ENCODE results near the gene PHYKPL. TPM values are rescaled to one million over a fixed set of nuclear protein-coding genes. Genes with fewer than 3 reads are reported as not detected.
"Not testable (repeated sequence)": the region's sequence is repeated elsewhere in the genome, so short reads cannot be mapped to it uniquely, and the experiment has no call there.

The PHYKPL gene
- total RNA-seq, 2 experiments from 2014 or later, result 106 to 112 TPM

DNA sequence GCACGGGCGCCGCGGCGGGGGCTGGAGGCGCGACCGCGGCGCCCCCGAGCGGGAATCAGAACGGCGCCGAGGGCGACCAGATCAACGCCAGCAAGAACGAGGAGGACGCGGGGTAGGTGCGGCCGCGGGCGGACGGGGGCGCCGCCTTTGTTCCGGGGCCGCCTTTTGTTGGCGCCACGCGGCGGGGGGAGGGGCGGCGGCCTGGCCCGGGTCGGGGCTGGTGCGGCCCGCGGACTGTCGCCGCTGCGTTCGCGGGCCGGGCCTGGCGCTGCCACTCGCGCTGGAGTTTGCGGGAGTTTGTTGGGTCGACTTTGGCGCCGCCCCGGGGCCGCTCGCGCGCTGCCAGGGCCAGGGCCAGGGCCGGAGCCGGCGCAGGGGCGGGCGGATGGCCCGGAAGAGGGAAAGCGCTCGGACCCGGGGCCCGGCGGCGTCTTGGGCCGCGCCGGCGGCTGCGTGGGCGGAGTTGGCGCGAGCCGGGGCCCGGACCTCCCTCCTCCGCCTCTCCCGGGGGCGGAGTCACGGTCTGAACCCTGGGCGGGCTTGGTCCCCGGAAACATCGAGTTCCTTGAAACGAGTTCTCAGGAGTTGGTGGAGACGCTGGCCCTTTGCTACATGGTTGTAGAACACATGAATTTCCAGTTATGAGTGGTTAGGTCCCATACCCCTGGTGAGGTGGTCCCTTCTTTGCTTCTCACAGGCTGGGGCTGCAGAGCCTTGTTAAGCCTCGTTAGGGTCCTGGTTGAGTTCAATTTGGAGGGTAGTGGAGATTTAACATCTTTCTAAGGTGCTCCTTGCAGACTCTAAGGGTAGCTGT lies 27.5 kb downstream of the PHYKPL start:
- H3K4me3 Mint-ChIP-seq, result peak overlapping the region; percentile 98
- peaks cover 2% of the 10 kb centered on the region for H3K27me3 Mint-ChIP-seq
- no peaks in the 10 kb centered on the region for H3K9me3 Mint-ChIP-seq
- ChIA-PET CTCF (interaction anchor here (0.6 to 1.5 kb wide), 9 partner anchors 27 to 815 kb away, joined by 3 to 7 read pairs (median 3); partner anchors contain the start of genes NHP2 and PHYKPL), POLR2A (interaction anchor here (0.5 to 12.2 kb wide), 34 partner anchors 10 to 1671 kb away, joined by 3 to 120 read pairs (median 6); partner anchors contain the start of genes B4GALT7, CLK4, DDX41 and HNRNPH1)
- peak; percentile 81 for DNase-seq
- H3K4me1 Mint-ChIP-seq, result peaks cover 43% of the 10 kb centered on the region
- H3K27ac Mint-ChIP-seq, result peak overlapping the region; percentile 70
- peaks cover 50% of the 10 kb centered on the region for H3K36me3 Mint-ChIP-seq (ENCODE audit: low read depth)

DNA sequence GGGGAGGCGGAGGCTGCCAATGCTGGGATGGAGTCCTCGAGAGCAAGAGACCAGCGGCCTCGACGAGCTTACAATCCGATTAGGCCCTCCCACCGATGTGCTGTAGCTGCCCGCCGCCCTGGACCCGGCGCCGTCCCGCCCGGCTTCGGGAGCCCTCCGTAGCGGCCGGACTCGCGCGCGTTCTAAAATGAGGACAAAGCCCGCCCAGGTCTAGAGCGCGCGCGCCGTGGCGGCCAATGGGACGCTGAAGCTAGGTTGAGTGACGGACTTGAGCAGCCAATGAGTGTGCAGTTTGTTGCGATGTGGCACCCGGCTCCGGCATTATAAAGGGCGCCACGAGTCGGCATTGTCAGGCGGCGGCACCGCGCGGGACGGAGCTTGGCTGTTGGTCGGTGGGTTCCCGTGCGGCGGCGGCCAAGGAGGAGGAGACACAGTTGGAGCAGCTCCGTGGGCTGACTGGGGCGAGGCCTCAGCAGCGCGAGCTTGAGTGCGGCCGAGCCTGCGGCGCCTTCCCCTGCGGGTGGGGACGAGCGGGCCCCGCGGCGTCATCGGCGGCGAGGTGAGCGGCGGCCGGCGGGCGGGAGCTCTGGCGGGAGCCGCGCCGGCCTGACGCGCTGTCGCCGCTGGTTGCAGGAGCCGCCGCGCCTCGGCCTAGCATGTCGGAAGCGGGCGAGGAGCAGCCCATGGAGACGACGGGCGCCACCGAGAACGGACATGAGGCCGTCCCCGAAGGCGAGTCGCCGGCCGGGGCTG lies 28.2 kb downstream of the PHYKPL start, which contains the start of gene HNRNPAB:
Gene HNRNPAB (plus strand): TSS at position 352 of the 753 bp plus-strand sequence. CDS start 305 bp downstream, at position 657.
- peaks cover 2% of the 10 kb centered on the region for H3K27me3 Mint-ChIP-seq
- no peaks in the 10 kb centered on the region for H3K9me3 Mint-ChIP-seq
- H3K27ac Mint-ChIP-seq, result peak within 1 kb of the TSS; percentile 98
- H3K4me3 Mint-ChIP-seq, result peak within 1 kb of the TSS; percentile 98
- DNase-seq, result peak; percentile 95
- peaks cover 38% of the 10 kb centered on the region for H3K4me1 Mint-ChIP-seq
- ChIA-PET POLR2A (interaction anchor here (0.6 to 4.6 kb wide), 35 partner anchors 9 to 1767 kb away, joined by 3 to 87 read pairs (median 5); partner anchors contain the start of genes B4GALT7, CLK4, DDX41 and HNRNPH1), CTCF (interaction anchor here (0.6 to 1.5 kb wide), 7 partner anchors 23 to 598 kb away, joined by 3 to 7 read pairs (median 4); partner anchors contain the start of genes NHP2 and PHYKPL)
- H3K36me3 Mint-ChIP-seq (ENCODE audit: low read depth), result peaks cover 42% of the 10 kb centered on the region

DNA sequence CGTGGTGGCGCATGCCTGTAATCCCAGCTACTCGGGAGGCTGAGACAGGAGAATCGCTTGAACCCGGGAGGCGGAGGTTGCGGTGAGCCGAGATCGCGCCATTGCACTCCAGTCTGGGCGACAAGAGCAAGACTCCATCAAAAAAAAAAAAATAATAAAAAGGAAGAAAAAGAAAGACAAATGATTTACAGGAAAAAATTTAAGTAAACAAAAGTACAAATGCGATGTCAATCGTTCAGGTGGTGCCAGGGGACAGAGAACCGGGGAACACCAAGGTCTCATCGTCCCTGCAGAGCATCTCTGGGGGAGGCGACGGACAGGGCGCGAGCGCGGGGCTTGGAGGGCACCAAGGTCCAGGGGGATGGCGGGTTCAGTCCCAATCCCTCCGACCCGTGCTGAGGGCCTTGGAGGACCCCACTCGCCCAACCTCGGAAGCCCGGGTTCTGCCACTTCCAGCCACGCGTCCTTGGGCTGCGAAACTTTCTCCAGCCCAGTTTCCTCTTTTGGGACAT lies 28.9 kb downstream of the PHYKPL start:
- Mint-ChIP-seq H3K27ac (peak overlapping the region; percentile 98), H3K9me3 (no peaks in the 10 kb centered on the region), H3K27me3 (peaks cover 2% of the 10 kb centered on the region), H3K4me1 (peaks cover 34% of the 10 kb centered on the region), H3K4me3 (peak overlapping the region; percentile 98), H3K36me3 (ENCODE audit: low read depth) (peaks cover 36% of the 10 kb centered on the region)
- DNase-seq, result no peak
- ChIA-PET CTCF (interaction anchor here (0.8 to 1.5 kb wide), 5 partner anchors 24 to 598 kb away, joined by 3 to 7 read pairs (median 4); partner anchors contain the start of genes NHP2 and PHYKPL), POLR2A (interaction anchor here (0.6 to 4.6 kb wide), 32 partner anchors 9 to 1767 kb away, joined by 3 to 87 read pairs (median 6); partner anchors contain the start of genes B4GALT7, CLK4, HNRNPH1 and MAML1)

DNA sequence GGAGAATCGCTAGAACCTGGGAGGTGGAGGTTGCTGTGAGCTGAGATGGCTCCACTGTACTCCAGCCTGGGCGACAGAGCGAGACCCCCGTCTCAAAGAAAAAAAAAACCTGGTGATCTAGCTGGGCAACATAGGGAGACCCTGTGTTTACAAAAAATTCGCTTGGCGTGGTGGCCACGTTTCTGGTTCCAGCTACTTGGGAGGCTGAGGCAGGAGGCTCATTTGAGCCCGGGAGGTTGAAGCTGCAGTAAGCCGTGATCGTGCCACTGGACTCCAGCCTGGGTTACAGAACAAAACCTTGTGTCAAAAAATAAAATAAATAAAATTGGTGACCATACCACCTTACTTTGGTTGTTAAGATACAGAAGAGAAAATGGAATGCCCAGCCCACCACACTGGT lies 30.1 kb downstream of the PHYKPL start:
- POLR2A ChIA-PET, result interaction anchor here (0.7 to 1.2 kb wide), 2 partner anchors 8 to 30 kb away, joined by 3 to 4 read pairs; partner anchors contain the start of gene PHYKPL
- no peaks in the 10 kb centered on the region for H3K9me3 Mint-ChIP-seq
- H3K27me3 Mint-ChIP-seq, result peaks cover 2% of the 10 kb centered on the region
- H3K27ac Mint-ChIP-seq, result no peak overlapping the region
- peaks cover 26% of the 10 kb centered on the region for H3K4me1 Mint-ChIP-seq
- no peak for DNase-seq
- CTCF ChIA-PET, result no interaction called here
- H3K36me3 Mint-ChIP-seq (ENCODE audit: low read depth), result peaks cover 26% of the 10 kb centered on the region
- H3K4me3 Mint-ChIP-seq, result peak overlapping the region; percentile 39

DNA sequence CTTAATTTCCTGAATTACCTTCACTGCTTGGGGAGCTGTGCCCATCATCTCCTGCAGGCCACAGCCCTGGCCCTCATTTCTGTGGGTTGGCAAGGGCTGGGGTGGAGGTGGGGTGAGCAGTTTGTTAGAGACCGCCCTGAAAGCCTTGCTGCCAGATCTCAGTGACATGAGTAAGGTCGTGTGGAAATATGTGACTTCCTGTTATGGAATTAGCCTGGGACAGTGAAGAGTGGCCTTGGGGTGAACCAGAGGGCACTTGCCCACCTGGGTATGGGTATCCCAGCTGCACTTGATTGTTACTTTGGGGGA lies 30.7 kb downstream of the PHYKPL start:
- no peak overlapping the region for H3K27ac Mint-ChIP-seq
- no peaks in the 10 kb centered on the region for H3K9me3 Mint-ChIP-seq
- ChIA-PET POLR2A (interaction anchor here (1.0 to 1.2 kb wide), 3 partner anchors 9 to 15 kb away, joined by 3 read pairs; no protein-coding TSS in a partner anchor), CTCF (no interaction called here)
- peaks cover 20% of the 10 kb centered on the region for H3K4me1 Mint-ChIP-seq
- no peak overlapping the region for H3K4me3 Mint-ChIP-seq
- peaks cover 2% of the 10 kb centered on the region for H3K27me3 Mint-ChIP-seq
- H3K36me3 Mint-ChIP-seq (ENCODE audit: low read depth), result peaks cover 19% of the 10 kb centered on the region
- DNase-seq, result no peak

DNA sequence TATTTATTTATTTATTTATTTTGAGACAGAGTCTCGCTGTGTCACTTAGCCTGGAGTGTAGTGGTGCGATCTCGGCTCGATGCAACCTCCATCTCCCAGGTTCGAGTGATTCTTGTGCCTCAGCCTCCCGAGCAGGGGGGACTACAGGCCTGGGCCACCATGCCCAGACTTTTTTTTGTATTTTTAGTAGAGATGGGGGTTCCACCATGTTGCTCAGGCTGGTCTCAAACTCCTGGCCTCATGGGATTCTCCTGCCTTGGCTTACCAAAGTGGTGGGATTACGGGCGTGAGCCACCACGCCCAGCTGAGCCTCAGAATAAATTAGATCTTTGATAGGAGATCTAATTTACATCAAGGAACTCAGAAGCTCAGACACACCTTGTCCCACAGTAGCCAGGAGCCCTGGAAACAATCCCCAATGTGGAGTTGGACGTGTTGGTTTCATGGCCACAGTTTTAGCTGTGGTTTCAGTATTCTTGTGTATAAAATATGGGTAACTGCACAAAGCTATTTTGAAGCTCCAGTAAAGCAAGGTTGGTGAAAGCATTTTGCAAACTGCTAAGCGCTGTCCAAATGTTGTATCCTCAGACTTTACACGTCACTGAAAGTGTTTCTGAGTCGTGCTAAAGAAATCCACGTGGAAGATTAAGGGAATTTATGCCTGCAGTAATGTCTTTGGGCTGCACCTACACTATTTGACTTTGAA lies 31.2 kb downstream of the PHYKPL start:
- Mint-ChIP-seq H3K36me3 (ENCODE audit: low read depth) (peaks cover 14% of the 10 kb centered on the region), H3K4me1 (peaks cover 15% of the 10 kb centered on the region), H3K27ac (no peak overlapping the region), H3K4me3 (no peak overlapping the region), H3K27me3 (peaks cover 2% of the 10 kb centered on the region), H3K9me3 (no peaks in the 10 kb centered on the region)
- DNase-seq, result no peak
- ChIA-PET CTCF (no interaction called here), POLR2A (interaction anchor here (1.0 to 1.7 kb wide), 4 partner anchors 8 to 15 kb away, joined by 3 read pairs; no protein-coding TSS in a partner anchor)

DNA sequence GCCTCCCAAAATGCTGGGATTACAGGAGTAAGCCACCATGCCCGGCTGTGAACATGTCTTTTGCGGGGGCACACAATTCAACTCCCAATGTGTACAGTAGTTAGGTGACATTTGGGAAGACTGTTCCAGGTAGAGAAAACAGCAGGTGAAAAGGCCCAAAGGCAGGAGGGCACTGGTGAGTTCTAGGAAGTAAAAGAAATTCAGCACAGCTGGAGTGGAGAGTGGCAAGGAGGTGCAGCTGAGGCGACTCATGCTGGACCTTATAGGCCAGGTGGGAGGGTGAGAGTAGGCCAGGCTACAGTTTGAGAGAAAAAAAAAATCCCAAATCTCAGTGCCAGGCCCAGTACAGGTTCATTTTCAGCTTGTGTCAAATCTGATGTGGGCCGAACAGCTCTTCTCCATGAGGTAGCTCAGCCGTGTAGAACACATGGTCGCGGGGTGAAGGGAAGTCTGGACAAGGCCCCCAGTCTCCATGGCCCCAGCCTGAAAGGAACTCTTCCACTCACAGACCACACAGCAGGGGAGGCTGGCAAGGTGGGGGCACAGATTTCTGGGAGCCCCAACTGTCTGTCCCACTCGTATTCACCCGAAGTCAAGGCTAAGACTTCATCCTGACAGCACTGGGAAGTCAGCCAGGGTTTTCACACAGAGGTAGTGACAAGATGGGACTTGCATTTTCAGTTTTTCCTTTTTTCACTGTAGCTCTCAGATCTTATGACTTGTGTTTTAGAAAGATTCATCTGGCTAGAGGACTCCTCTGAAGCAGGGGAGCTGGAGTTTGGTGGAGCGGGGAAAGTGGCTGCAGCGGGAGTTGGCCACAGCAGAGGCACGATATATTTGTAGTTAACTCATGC lies 32.8 kb downstream of the PHYKPL start:
- DNase-seq, result no peak
- no peak overlapping the region for H3K4me3 Mint-ChIP-seq
- peaks cover 3% of the 10 kb centered on the region for H3K36me3 Mint-ChIP-seq (ENCODE audit: low read depth)
- no peak overlapping the region for H3K27ac Mint-ChIP-seq
- ChIA-PET CTCF (no interaction called here), POLR2A (interaction anchor here (1.7 kb wide), 1 partner anchor 9 kb away, joined by 3 read pairs; no protein-coding TSS in a partner anchor)
- no peaks in the 10 kb centered on the region for H3K9me3 Mint-ChIP-seq
- H3K27me3 Mint-ChIP-seq, result peaks cover 5% of the 10 kb centered on the region
- peaks cover 6% of the 10 kb centered on the region for H3K4me1 Mint-ChIP-seq

DNA sequence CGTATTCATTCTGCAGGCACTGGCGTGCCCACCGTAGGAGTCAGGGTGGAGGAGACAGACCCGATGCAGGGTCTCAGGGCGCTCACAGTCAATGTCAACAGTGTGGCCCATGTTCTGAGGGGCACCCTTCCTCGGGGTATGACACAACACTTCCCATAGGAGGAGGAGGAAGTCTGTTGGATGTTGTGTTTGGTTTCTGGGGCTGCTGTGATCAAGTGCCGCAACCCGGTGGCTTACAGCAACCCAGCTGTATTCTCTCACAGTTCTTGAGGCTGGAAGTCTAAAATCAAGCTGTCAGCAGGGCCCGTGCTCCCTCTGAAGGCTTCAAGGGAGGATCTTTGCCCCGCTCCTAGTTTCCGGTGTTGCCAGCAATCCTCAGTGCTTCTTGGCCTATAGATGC lies 33.9 kb downstream of the PHYKPL start:
- POLR2A ChIA-PET, result no interaction called here
- Mint-ChIP-seq H3K27ac (no peak overlapping the region), H3K27me3 (peaks cover 11% of the 10 kb centered on the region), H3K36me3 (ENCODE audit: low read depth) (no peaks in the 10 kb centered on the region), H3K4me3 (no peak overlapping the region), H3K4me1 (peaks cover 10% of the 10 kb centered on the region), H3K9me3 (no peaks in the 10 kb centered on the region)
- CTCF ChIA-PET, result no interaction called here
- no peak for DNase-seq

DNA sequence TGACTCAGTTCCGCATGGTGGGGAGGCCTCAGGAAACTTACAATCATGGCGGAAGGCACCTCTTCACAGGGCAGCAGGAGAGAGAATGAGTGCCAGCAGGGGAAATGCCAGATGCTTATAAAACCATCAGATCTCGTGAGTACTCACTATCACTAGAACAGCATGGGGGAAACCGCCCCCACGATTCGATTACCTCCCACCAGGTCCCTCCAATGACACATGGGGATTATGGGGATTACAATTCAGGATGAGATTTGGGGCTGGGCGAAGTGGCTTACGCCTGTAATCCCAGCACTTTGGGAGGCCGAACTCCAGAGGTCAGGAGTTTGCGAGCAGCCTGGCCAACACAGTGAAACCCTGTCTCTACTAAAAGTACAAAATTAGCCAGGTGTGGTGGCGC lies 34.5 kb downstream of the PHYKPL start:
- H3K4me3 Mint-ChIP-seq; POLR2A ChIA-PET; H3K9me3 Mint-ChIP-seq; CTCF ChIA-PET; DNase-seq; H3K27ac Mint-ChIP-seq; H3K36me3 Mint-ChIP-seq (ENCODE audit: low read depth): not testable (repeated sequence)
- peaks cover 14% of the 10 kb centered on the region for H3K4me1 Mint-ChIP-seq
- H3K27me3 Mint-ChIP-seq, result peaks cover 15% of the 10 kb centered on the region

DNA sequence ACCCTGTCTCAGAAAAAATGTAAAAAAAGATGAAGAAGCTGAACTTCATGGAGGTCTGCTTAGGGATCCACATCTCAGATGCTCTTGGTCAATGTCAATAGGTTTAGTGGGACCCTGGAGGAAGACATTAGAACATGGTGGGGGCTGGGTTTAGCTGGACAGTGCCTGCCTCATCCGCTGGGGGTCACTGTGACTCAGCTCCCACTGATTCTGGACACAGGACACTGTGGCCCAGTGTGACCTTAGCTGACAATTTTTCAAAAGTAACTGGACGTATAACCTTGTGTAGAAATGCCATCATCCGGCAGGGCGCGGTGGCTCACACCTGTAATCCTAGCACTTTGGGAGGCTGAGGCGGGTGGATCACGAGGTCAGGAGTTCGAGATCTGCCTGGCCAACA lies 35.6 kb downstream of the PHYKPL start:
- ChIA-PET CTCF (no interaction called here), POLR2A (interaction anchor here (0.8 kb wide), 1 partner anchor 10 kb away, joined by 4 read pairs; no protein-coding TSS in a partner anchor)
- no peak for DNase-seq
- no peaks in the 10 kb centered on the region for H3K36me3 Mint-ChIP-seq (ENCODE audit: low read depth)
- peaks cover 24% of the 10 kb centered on the region for H3K27me3 Mint-ChIP-seq
- no peak overlapping the region for H3K27ac Mint-ChIP-seq
- H3K9me3 Mint-ChIP-seq, result no peaks in the 10 kb centered on the region
- peaks cover 14% of the 10 kb centered on the region for H3K4me1 Mint-ChIP-seq
- no peak overlapping the region for H3K4me3 Mint-ChIP-seq

DNA sequence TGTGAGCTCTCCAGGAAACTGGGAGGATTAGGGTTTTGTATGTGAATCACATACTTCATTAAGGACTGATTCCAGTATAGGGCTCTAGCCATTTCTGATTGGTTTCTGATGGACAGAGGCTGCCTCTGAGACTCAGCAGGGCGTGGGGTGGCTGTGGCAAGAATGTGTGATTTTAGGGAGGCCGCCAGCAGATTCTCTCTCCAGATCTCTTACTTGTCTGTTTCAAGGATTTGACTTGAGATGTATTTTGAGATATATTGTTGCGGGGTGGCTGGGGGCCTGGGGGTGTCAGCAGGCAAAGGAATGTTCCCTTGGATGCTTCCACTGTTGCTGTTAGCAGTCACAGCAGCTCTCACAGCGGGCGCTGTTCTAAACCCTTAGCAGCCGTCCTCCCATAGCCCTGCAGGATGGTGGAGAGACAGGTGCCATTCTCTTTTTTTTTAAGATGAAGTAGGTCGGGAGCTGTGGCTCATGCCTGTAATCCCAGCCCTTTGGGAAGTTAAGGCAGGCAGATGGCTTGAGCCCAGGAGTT lies 36.3 kb downstream of the PHYKPL start:
- H3K9me3 Mint-ChIP-seq, result no peaks in the 10 kb centered on the region
- no peak for DNase-seq
- H3K27ac Mint-ChIP-seq, result no peak overlapping the region
- peaks cover 14% of the 10 kb centered on the region for H3K4me1 Mint-ChIP-seq
- no peak overlapping the region for H3K4me3 Mint-ChIP-seq
- peaks cover 26% of the 10 kb centered on the region for H3K27me3 Mint-ChIP-seq
- CTCF ChIA-PET, result no interaction called here
- POLR2A ChIA-PET, result interaction anchor here (0.8 to 3.0 kb wide), 2 partner anchors 8 to 11 kb away, joined by 4 to 10 read pairs; partner anchors contain the start of gene HNRNPAB
- no peaks in the 10 kb centered on the region for H3K36me3 Mint-ChIP-seq (ENCODE audit: low read depth)

Measured in activated CD4-positive, alpha-beta memory T cell treated with anti-CD3 and anti-CD28 coated beads, Interleukin-2, amount 10 ng/mL, durations not matched to agents 7 days and 5 days (primary cell).